GM19238 (cell line): ENCODE results near the gene ADAM19.

ENCODE experiments used
- DNase-seq: peaks from one replicate; pipeline ENCODE4 v3.0.0; 2011; ENCODE audit warnings: low spot score; ENCODE audit not compliant: insufficient read length

Gene ADAM19

GRCh38 chr5:157468293-157468965 is 107.1 kb downstream of the ADAM19 start:
- no peak for DNase-seq

- no peak for DNase-seq
Observed at GRCh38 chr5:157464519-157465171, 110.9 kb downstream of the ADAM19 start.

GRCh38 chr5:157463621-157464518 is 111.7 kb downstream of the ADAM19 start:
- DNase-seq: no peak

- DNase-seq: no peak
Observed at GRCh38 chr5:157463081-157463480, 112.5 kb downstream of the ADAM19 start.

GRCh38 chr5:157460921-157461792 is 114.4 kb downstream of the ADAM19 start:
- no peak for DNase-seq

GRCh38 chr5:157459715-157460599 is 115.6 kb downstream of the ADAM19 start, which contains the start of gene NIPAL4:
NIPAL4 (plus strand) TSS chr5:157460213; CDS start chr5:157460321, 108 bp downstream.
- no peak for DNase-seq

GRCh38 chr5:157458835-157459234 is 116.7 kb downstream of the ADAM19 start:
- no peak for DNase-seq

- DNase-seq: no peak
Observed at GRCh38 chr5:157457391-157457790, 118.2 kb downstream of the ADAM19 start.

- DNase-seq: no peak
Observed at GRCh38 chr5:157456301-157456700, 119.3 kb downstream of the ADAM19 start.

GRCh38 chr5:157455057-157455456 is 120.5 kb downstream of the ADAM19 start:
- no peak for DNase-seq

GRCh38 chr5:157454273-157454672 is 121.3 kb downstream of the ADAM19 start:
- no peak for DNase-seq

- DNase-seq: no peak
Observed at GRCh38 chr5:157451806-157452205, 123.8 kb downstream of the ADAM19 start.

GRCh38 chr5:157450024-157450423 is 125.6 kb downstream of the ADAM19 start:
- no peak for DNase-seq

GRCh38 chr5:157449011-157449723 is 126.4 kb downstream of the ADAM19 start:
- no peak for DNase-seq

- no peak for DNase-seq
Observed at GRCh38 chr5:157447201-157447637, 128.4 kb downstream of the ADAM19 start.

GRCh38 chr5:157446412-157446935 is 129.1 kb downstream of the ADAM19 start:
- no peak for DNase-seq

GRCh38 chr5:157445745-157446411 is 129.7 kb downstream of the ADAM19 start:
- DNase-seq: no peak

GRCh38 chr5:157444224-157444623 is 131.4 kb downstream of the ADAM19 start:
- no peak for DNase-seq
